Adipocyte (in vitro differentiated cells): ENCODE data around the gene ABRAXAS1.

Experiments
- DNase-seq: peaks from one replicate; pipeline ENCODE4 v3.0.0-alpha.2; 2015; ENCODE audit warnings: low read depth
- H3K27me3 ChIP-seq: replicated peaks from 2 replicates; pipeline ENCODE4 v1.7.0; 2013; ENCODE audit warnings: mild to moderate bottlenecking, low read length, moderate library complexity; ENCODE audit not compliant: control insufficient read depth, insufficient read depth
- H3K36me3 ChIP-seq: 2 replicates; pipeline ENCODE4 v1.7.0; 2013; ENCODE audit warnings: low read length, mild to moderate bottlenecking, moderate library complexity; ENCODE audit not compliant: control insufficient read depth, insufficient read depth, severe bottlenecking
- H3K4me1 ChIP-seq: 2 replicates; pipeline ENCODE4 v1.7.0; 2013; ENCODE audit warnings: mild to moderate bottlenecking, low read length, moderate library complexity; ENCODE audit not compliant: control insufficient read depth, insufficient read depth
- H3K4me3 ChIP-seq: 2 replicates; pipeline ENCODE4 v1.7.0; 2013; ENCODE audit warnings: mild to moderate bottlenecking, low read length, moderate library complexity
- H3K9ac ChIP-seq: 2 replicates; pipeline ENCODE4 v1.7.0; 2013; ENCODE audit warnings: mild to moderate bottlenecking, low read length, moderate library complexity
- H3K9me3 ChIP-seq: 2 replicates; pipeline ENCODE4 v1.7.0; 2013; ENCODE audit warnings: mild to moderate bottlenecking, low read length, moderate library complexity; ENCODE audit not compliant: control insufficient read depth

Gene ABRAXAS1

DNA sequence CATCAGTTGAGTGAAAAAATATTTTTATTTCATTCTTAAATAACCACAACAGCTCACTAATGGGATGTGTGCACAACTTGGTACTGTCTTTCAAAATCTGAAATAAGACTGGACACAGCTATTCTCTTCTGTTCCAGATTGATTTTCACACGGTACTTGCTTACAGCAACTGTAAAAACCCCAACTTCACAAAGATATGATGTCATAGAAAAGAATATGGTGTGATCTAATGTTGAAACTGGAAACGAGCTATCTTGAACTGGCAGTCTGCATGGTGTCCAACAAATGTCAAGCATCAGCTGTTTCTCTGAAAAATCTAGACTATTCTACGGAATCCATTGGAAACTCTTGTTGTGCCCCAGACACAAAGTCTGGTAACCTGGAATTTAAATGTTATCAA lies 44.0 kb downstream of the ABRAXAS1 start:
- no peak for DNase-seq
- Histone ChIP-seq H3K4me1 (no peaks in the 10 kb centered on the region), H3K27me3 (no peaks in the 10 kb centered on the region), H3K9ac (no peak overlapping the region), H3K4me3 (no peak overlapping the region), H3K9me3 (no peaks in the 10 kb centered on the region), H3K36me3 (peaks cover 79% of the 10 kb centered on the region)

DNA sequence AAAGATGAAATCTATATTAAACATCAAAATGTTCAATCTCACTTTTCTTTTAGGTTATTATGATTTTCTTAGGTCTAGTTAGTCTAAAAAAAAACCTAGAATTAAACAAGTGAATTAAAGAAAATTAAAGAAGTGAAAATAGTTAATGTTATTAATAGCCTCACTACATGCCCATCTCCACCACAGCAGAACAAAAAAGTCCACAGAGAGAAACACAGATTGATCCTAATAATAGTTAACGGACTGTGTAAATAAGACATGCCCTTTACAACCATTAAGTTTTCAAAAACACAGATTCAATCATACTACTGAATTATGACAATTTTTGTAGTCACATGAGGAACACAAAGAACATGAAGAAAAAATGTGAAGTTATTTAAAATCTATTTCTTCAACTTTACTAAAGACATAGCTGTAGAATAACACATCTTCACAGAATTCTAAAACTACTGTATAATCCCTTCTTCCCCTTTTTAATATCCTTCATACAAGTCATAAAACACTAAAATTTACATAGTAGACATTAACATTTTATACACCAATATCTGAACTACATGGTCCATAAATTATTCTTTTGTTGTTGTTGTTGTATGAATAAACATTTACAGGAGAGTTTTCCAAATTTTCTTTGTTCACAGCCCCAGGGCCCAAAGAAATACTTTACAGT lies 44.6 kb downstream of the ABRAXAS1 start:
- Histone ChIP-seq H3K9me3 (no peaks in the 10 kb centered on the region), H3K4me1 (no peaks in the 10 kb centered on the region), H3K4me3 (no peak overlapping the region), H3K9ac (no peak overlapping the region), H3K36me3 (peaks cover 76% of the 10 kb centered on the region), H3K27me3 (no peaks in the 10 kb centered on the region)
- DNase-seq = no peak

DNA sequence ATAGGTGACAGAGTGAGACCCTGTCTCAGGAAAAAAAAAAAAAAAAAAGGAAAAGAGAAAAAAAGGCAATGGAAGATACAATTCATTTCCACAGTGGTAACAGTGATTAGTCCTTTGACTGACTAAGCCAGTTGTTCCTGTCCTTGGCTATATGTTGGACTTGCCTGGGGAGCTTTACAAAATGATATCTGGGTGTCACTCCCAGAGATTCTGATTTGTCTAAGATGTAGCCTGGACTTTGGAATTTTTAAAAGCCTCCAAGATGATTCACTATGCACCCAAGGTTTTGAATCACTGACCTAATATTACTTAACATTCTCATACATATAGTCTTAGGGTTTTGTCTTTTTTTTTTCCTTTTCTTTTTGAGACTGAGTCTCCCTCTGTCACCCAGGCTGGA lies 46.2 kb downstream of the ABRAXAS1 start:
- H3K4me3 ChIP-seq = no peak overlapping the region

DNA sequence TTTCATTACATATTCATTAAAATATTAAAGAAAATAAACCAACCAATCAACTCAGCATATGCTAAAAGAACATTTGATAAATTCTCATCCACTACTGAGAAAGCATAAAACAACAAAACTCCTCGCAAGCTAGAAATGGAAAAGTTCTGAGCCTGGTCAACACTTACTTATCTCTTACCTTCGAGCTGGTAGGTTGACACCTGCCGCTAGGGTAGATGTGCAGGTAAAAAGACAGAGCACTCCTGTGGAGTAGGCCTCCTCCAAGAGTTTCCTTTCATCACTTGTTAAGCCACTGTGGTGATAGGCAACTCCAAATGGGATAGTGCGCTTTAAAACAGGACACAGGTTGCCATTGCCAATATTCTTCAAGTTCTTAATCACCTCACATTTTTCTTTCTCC lies 48.2 kb downstream of the ABRAXAS1 start:
- Histone ChIP-seq H3K27me3 (no peaks in the 10 kb centered on the region), H3K9me3 (no peaks in the 10 kb centered on the region), H3K4me1 (no peaks in the 10 kb centered on the region), H3K36me3 (peaks cover 64% of the 10 kb centered on the region), H3K4me3 (no peak overlapping the region), H3K9ac (no peak overlapping the region)
- no peak for DNase-seq

More for the DNA sequence above, 46.2 kb downstream of the ABRAXAS1 start:
- Histone ChIP-seq H3K27me3 (no peaks in the 10 kb centered on the region), H3K4me1 (no peaks in the 10 kb centered on the region), H3K36me3 (peaks cover 71% of the 10 kb centered on the region), H3K9me3 (no peaks in the 10 kb centered on the region), H3K9ac (no peak overlapping the region)
- no peak for DNase-seq

DNA sequence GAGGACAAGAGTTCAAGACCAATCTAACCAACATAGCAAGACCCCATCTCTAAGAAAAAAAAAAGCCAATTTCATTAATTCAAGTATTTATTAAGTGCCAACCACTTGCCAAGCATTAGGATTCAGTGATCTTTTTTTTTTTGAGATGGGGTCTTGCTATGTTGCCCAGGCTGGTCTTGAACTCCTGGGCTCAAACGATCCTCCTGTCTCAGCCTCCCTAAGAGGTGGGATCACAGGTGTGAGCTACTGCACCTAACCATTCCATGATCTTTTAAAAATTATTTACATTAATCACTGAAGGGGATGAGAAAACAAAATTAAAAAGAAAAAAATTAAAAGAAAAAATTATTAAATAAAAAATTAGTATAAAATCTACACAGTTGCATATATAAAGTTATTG lies 53.7 kb downstream of the ABRAXAS1 start:
- Histone ChIP-seq H3K36me3 (peaks cover 51% of the 10 kb centered on the region), H3K4me3 (no peak overlapping the region), H3K9me3 (no peaks in the 10 kb centered on the region), H3K27me3 (no peaks in the 10 kb centered on the region), H3K9ac (no peak overlapping the region), H3K4me1 (no peaks in the 10 kb centered on the region)
- no peak for DNase-seq

DNA sequence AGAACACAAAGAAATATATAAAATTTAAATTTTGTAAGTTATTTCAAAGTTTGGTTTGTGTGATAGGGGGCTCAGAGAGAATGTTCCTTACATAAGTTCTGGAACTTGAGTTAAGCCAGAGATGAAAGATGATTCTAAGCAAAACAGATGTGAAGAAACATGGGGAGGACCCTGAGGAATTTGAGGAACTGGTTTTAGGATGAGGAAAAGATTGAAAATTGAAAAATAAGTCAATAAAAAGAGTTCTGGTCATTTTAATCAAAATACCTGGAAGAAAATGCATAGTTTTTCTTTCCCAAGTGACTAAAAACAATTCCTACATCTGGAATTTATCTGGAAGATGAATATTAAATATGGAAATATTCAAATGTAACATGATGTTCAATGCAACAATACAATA lies 66.7 kb downstream of the ABRAXAS1 start:
- Histone ChIP-seq H3K4me3 (no peak overlapping the region), H3K36me3 (peaks cover 81% of the 10 kb centered on the region), H3K9me3 (no peaks in the 10 kb centered on the region), H3K9ac (no peak overlapping the region), H3K27me3 (no peaks in the 10 kb centered on the region), H3K4me1 (no peaks in the 10 kb centered on the region)
- no peak for DNase-seq

DNA sequence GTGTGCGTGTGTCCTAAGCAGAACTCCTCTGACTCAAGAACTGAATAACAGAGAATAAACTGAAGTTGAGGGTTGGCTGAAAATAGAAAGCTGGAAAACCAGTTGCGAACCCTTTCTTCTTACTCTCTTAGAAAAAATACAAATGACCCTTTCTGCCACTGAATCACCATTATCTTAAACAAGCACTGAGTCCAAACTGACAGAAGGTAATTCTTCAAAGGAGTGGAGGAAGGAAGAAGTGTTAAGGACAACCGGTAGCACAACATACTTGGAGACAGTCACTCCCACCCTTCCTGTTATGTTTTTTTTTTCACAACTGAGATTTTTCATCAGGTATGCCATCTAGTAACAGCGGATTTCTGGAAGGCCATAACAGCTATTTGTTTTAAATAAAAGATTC lies 67.3 kb downstream of the ABRAXAS1 start:
- H3K4me3 ChIP-seq = no peak overlapping the region
- no peak for DNase-seq
- no peaks in the 10 kb centered on the region for H3K27me3 ChIP-seq

DNA sequence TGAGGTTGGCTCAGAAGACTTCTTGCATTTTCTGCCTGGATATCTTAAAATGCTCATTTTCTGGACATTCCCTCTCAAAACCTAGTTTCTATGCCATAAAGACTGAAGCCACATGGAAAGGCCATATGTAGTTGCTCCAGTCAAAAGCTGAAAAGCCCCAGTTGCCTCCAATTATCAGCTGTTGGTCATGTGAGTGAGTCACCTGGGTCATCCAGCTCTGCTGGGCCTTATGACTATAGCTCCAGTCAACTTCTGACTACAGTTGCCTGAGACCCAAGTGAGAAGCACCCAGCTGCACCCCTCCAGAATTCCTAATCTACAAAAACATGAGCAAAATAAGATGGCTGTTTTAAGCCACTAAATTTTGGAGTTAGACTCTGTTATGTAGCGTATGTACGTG lies 71.2 kb downstream of the ABRAXAS1 start:
- H3K4me3 ChIP-seq = no peak overlapping the region
- H3K9me3 ChIP-seq = no peaks in the 10 kb centered on the region
- no peak for DNase-seq
- H3K4me1 ChIP-seq = no peaks in the 10 kb centered on the region
- no peaks in the 10 kb centered on the region for H3K27me3 ChIP-seq
- no peak overlapping the region for H3K9ac ChIP-seq
- peaks cover 74% of the 10 kb centered on the region for H3K36me3 ChIP-seq

More for the DNA sequence above, 67.3 kb downstream of the ABRAXAS1 start:
- Histone ChIP-seq H3K36me3 (peaks cover 83% of the 10 kb centered on the region), H3K9ac (no peak overlapping the region), H3K4me1 (no peaks in the 10 kb centered on the region), H3K9me3 (no peaks in the 10 kb centered on the region)
